Endometrial microvascular endothelial cells (primary cell): ENCODE results near the gene RCN2. TPM values are rescaled to one million over a fixed set of nuclear protein-coding genes. Genes with fewer than 3 reads are reported as not detected.

Experiments used
- in situ Hi-C: cut with HindIII; loops from 2 replicates; pipeline ENCODE4 v1.10.0; 2017; ENCODE audit warnings: low sequenced_read_pairs, low pct_unique_long_range_greater_than_20kb; ENCODE audit errors: inconsistent ontology term
- total RNA-seq: library from RNA; depleted of rRNA; stranded (reverse); fragments of >200 nt; gene quantifications from one replicate; pipeline ENCODE4 v1.2.3, GENCODE V29; 2015; ENCODE audit errors: inconsistent ontology term

RCN2 gene
- total RNA-seq, 1 donor from 2014 or later = 85.5 TPM

GRCh38 chr15:76987896-76988860, 56.6 kb downstream of the RCN2 start:
- in situ Hi-C loops = no loop called here

GRCh38 chr15:76988867-76989780, 57.6 kb downstream of the RCN2 start:
- in situ Hi-C loops = no loop called here

GRCh38 chr15:76991048-76991447, 59.5 kb downstream of the RCN2 start:
- in situ Hi-C loops = no loop called here

- in situ Hi-C loops = no loop called here
These were observed 60.4 kb downstream of the RCN2 start for GRCh38 chr15:76991741-76992645.

- in situ Hi-C loops = no loop called here
These were observed 61.7 kb downstream of the RCN2 start for GRCh38 chr15:76993114-76993725.

- in situ Hi-C loops = no loop called here
These were observed 62.5 kb downstream of the RCN2 start for GRCh38 chr15:76994001-76994400.

GRCh38 chr15:76994496-76994895, 62.9 kb downstream of the RCN2 start:
- in situ Hi-C loops = no loop called here

GRCh38 chr15:76994971-76995945, 63.7 kb downstream of the RCN2 start, which contains the start of gene PSTPIP1:
Gene PSTPIP1 (plus strand): TSS chr15:76995126. CDS start chr15:76995574, 448 bp downstream.
- in situ Hi-C loops = no loop called here

- in situ Hi-C loops = no loop called here
These were observed 64.6 kb downstream of the RCN2 start for GRCh38 chr15:76996076-76996525.

- in situ Hi-C loops = no loop called here
These were observed 65.2 kb downstream of the RCN2 start for GRCh38 chr15:76996526-76997401.

GRCh38 chr15:76998663-76999285, 67.2 kb downstream of the RCN2 start:
- in situ Hi-C loops = no loop called here

GRCh38 chr15:76999996-77000395, 68.4 kb downstream of the RCN2 start:
- in situ Hi-C loops = no loop called here

- in situ Hi-C loops = no loop called here
These were observed 69.8 kb downstream of the RCN2 start for GRCh38 chr15:77001351-77001750.

- in situ Hi-C loops = no loop called here
These were observed 70.4 kb downstream of the RCN2 start for GRCh38 chr15:77001966-77002365.

- in situ Hi-C loops = no loop called here
These were observed 70.9 kb downstream of the RCN2 start for GRCh38 chr15:77002436-77002835.
